22Rv1 (cell line): ENCODE results near the gene NPIPA8.
"Not testable (repeated sequence)": the region's sequence is repeated elsewhere in the genome, so short reads cannot be mapped to it uniquely, and the experiment has no call there.

ENCODE experiments used
- CTCF ChIP-seq: fragments of 450-650 bp; IDR thresholded peaks from 2 replicates; pipeline ENCODE4 v1.5.1; 2017; ENCODE audit warnings: mild to moderate bottlenecking
- ZFX ChIP-seq: fragments of 450-650 bp; IDR thresholded peaks from 2 replicates; pipeline ENCODE4 v1.6.1; 2017; ENCODE audit warnings: antibody characterized with exemption, borderline replicate concordance

- not testable (repeated sequence) for TF ChIP-seq CTCF, ZFX
Measured at GRCh38 chr16:18307241-18307640, 29.3 kb downstream of the NPIPA8 start.
